Measurements from ENCODE around the gene ERC2.

ERC2 gene

GRCh38 chr3:56424885-56425284, 43.4 kb downstream of the ERC2 start:
- DNase-seq (ENCODE audit: low read depth) = no peak

- no peak for DNase-seq (ENCODE audit: low read depth)
These were observed 43.9 kb downstream of the ERC2 start for GRCh38 chr3:56424336-56424735.

- DNase-seq (ENCODE audit: low read depth) = no peak
These were observed 44.6 kb downstream of the ERC2 start for GRCh38 chr3:56423661-56424099.

GRCh38 chr3:56422316-56422715, 46.0 kb downstream of the ERC2 start:
- DNase-seq (ENCODE audit: low read depth) = no peak

- no peak for DNase-seq (ENCODE audit: low read depth)
These were observed 47.1 kb downstream of the ERC2 start for GRCh38 chr3:56421205-56421604.

- no peak for DNase-seq (ENCODE audit: low read depth)
These were observed 52.6 kb downstream of the ERC2 start for GRCh38 chr3:56415652-56416051.

- no peak for DNase-seq (ENCODE audit: low read depth)
These were observed 54.4 kb downstream of the ERC2 start for GRCh38 chr3:56413911-56414310.

- DNase-seq (ENCODE audit: low read depth) = no peak
These were observed 57.1 kb downstream of the ERC2 start for GRCh38 chr3:56411166-56411565.

- no peak for DNase-seq (ENCODE audit: low read depth)
These were observed 57.7 kb downstream of the ERC2 start for GRCh38 chr3:56410576-56410975.

- DNase-seq (ENCODE audit: low read depth) = no peak
These were observed 58.5 kb downstream of the ERC2 start for GRCh38 chr3:56409790-56410189.

- no peak for DNase-seq (ENCODE audit: low read depth)
These were observed 59.5 kb downstream of the ERC2 start for GRCh38 chr3:56408761-56409196.

GRCh38 chr3:56406826-56407515, 61.3 kb downstream of the ERC2 start:
- no peak for DNase-seq (ENCODE audit: low read depth)

GRCh38 chr3:56404884-56405283, 63.4 kb downstream of the ERC2 start:
- DNase-seq (ENCODE audit: low read depth) = no peak

- no peak for DNase-seq (ENCODE audit: low read depth)
These were observed 69.6 kb downstream of the ERC2 start for GRCh38 chr3:56398659-56399058.

- no peak for DNase-seq (ENCODE audit: low read depth)
These were observed 70.5 kb downstream of the ERC2 start for GRCh38 chr3:56397798-56398197.

GRCh38 chr3:56389183-56389830, 79.0 kb downstream of the ERC2 start:
- DNase-seq (ENCODE audit: low read depth) = no peak

GRCh38 chr3:56383092-56383491, 85.2 kb downstream of the ERC2 start:
- no peak for DNase-seq (ENCODE audit: low read depth)

- DNase-seq (ENCODE audit: low read depth) = no peak
These were observed 88.5 kb downstream of the ERC2 start for GRCh38 chr3:56379723-56380287.

- no peak for DNase-seq (ENCODE audit: low read depth)
These were observed 92.6 kb downstream of the ERC2 start for GRCh38 chr3:56375654-56376053.

- DNase-seq (ENCODE audit: low read depth) = no peak
These were observed 94.9 kb downstream of the ERC2 start for GRCh38 chr3:56373386-56373785.

GRCh38 chr3:56370991-56371775, 97.1 kb downstream of the ERC2 start:
- DNase-seq (ENCODE audit: low read depth) = no peak

- DNase-seq (ENCODE audit: low read depth) = no peak
These were observed 98.4 kb downstream of the ERC2 start for GRCh38 chr3:56369914-56370313.

- DNase-seq (ENCODE audit: low read depth) = no peak
These were observed 99.4 kb downstream of the ERC2 start for GRCh38 chr3:56368846-56369245.
